Measurements from ENCODE around the gene GNAT1. TPM values are rescaled to one million over a fixed set of nuclear protein-coding genes. Genes with fewer than 3 reads are reported as not detected.
A peak's percentile ranks its signal among the peaks of the same experiment; 100 is the strongest.

The GNAT1 gene
- total RNA-seq (not detected), polyA plus RNA-seq (not detected)
- long read RNA-seq, donor 1, result 0 reads
- long read RNA-seq, donor 2, result 0 reads
- long read RNA-seq, donor 3, result 0 reads
- long read RNA-seq, donor 4, result 0 reads

- H3K27me3 ChIP-seq (ENCODE audit: control insufficient read depth, insufficient read depth), result no peaks in the 10 kb centered on the region
- H3K9me3 ChIP-seq (ENCODE audit: control insufficient read depth, low read length), result no peaks in the 10 kb centered on the region
- WGBS, result 72% methylated on average over 8 of the region's 8 CpGs
- DNase-seq (peak in 2 of 3 donors; percentile 11 to 43), ATAC-seq (no peak)
- H3K4me3 ChIP-seq (ENCODE audit: low read length), result no peak within 1 kb of the TSS
- intact Hi-C loops (cut with DNase I), result loop anchor here in 2 of 4 donors (5.0 kb wide), 2 partner anchors 36 to 81 kb away; no protein-coding TSS in a partner anchor
- no peak within 1 kb of the TSS for H3K27ac ChIP-seq (ENCODE audit: low read length)
- no peaks in the 10 kb centered on the region for H3K4me1 ChIP-seq (ENCODE audit: control insufficient read depth, insufficient read depth, low read length)
Observed at GRCh38 chr3:50190936-50191660, at the start of gene GNAT1. Gene GNAT1, plus strand, starts transcription at chr3:50191610. Its CDS starts 116 bp downstream, at chr3:50191726.

- Histone ChIP-seq H3K9me3 (ENCODE audit: control insufficient read depth, low read length) (no peaks in the 10 kb centered on the region), H3K4me1 (ENCODE audit: control insufficient read depth, insufficient read depth, low read length) (no peaks in the 10 kb centered on the region), H3K27ac (ENCODE audit: low read length) (no peak overlapping the region), H3K4me3 (ENCODE audit: low read length) (no peak overlapping the region), H3K27me3 (ENCODE audit: control insufficient read depth, insufficient read depth) (no peaks in the 10 kb centered on the region)
- no peak for ATAC-seq
- no peak for DNase-seq
- intact Hi-C loops (cut with DNase I), result no loop called here
- 92% methylated on average over 3 of the region's 3 CpGs for WGBS
Observed at GRCh38 chr3:50146316-50146901, 45.0 kb upstream of the GNAT1 start.

- Histone ChIP-seq H3K4me3 (ENCODE audit: low read length) (no peak overlapping the region), H3K9me3 (ENCODE audit: control insufficient read depth, low read length) (no peaks in the 10 kb centered on the region), H3K27ac (ENCODE audit: low read length) (no peak overlapping the region), H3K27me3 (ENCODE audit: control insufficient read depth, insufficient read depth) (no peaks in the 10 kb centered on the region), H3K4me1 (ENCODE audit: control insufficient read depth, insufficient read depth, low read length) (no peaks in the 10 kb centered on the region)
- DNase-seq, result no peak
- no peak for ATAC-seq
- WGBS, result 94% methylated on average over 7 of the region's 7 CpGs
- intact Hi-C loops (cut with DNase I), result no loop called here
Observed at GRCh38 chr3:50147016-50147415, 44.4 kb upstream of the GNAT1 start.

- DNase-seq, result no peak
- intact Hi-C loops (cut with DNase I), result no loop called here
- WGBS, result 84% methylated on average over 2 of the region's 2 CpGs
- no peak for ATAC-seq
- H3K27ac ChIP-seq (ENCODE audit: low read length), result no peak overlapping the region
- H3K9me3 ChIP-seq (ENCODE audit: control insufficient read depth, low read length), result no peaks in the 10 kb centered on the region
- no peaks in the 10 kb centered on the region for H3K4me1 ChIP-seq (ENCODE audit: control insufficient read depth, insufficient read depth, low read length)
- H3K27me3 ChIP-seq (ENCODE audit: control insufficient read depth, insufficient read depth), result no peaks in the 10 kb centered on the region
- no peak overlapping the region for H3K4me3 ChIP-seq (ENCODE audit: low read length)
Observed at GRCh38 chr3:50147447-50147846, 44.0 kb upstream of the GNAT1 start.

- DNase-seq (no peak), ATAC-seq (no peak)
- no peaks in the 10 kb centered on the region for H3K9me3 ChIP-seq (ENCODE audit: control insufficient read depth, low read length)
- H3K4me1 ChIP-seq (ENCODE audit: control insufficient read depth, insufficient read depth, low read length), result no peaks in the 10 kb centered on the region
- H3K27ac ChIP-seq (ENCODE audit: low read length), result no peak overlapping the region
- no peaks in the 10 kb centered on the region for H3K27me3 ChIP-seq (ENCODE audit: control insufficient read depth, insufficient read depth)
- 63% methylated on average over 6 of the region's 6 CpGs for WGBS
- intact Hi-C loops (cut with DNase I), result no loop called here
- H3K4me3 ChIP-seq (ENCODE audit: low read length), result no peak overlapping the region
Observed at GRCh38 chr3:50147861-50148260, 43.5 kb upstream of the GNAT1 start.

- ATAC-seq, result no peak
Observed at GRCh38 chr3:50150404-50150750, 41.0 kb upstream of the GNAT1 start.

GRCh38 chr3:50150863-50151686, 40.3 kb upstream of the GNAT1 start:
- no peak for DNase-seq
- H3K9me3 ChIP-seq (ENCODE audit: control insufficient read depth, low read length), result no peaks in the 10 kb centered on the region
- intact Hi-C loops (cut with DNase I), result no loop called here
- H3K27me3 ChIP-seq (ENCODE audit: control insufficient read depth, insufficient read depth), result no peaks in the 10 kb centered on the region
- 85% methylated on average over 18 of the region's 18 CpGs for WGBS
- no peak overlapping the region for H3K4me3 ChIP-seq (ENCODE audit: low read length)
- ATAC-seq, result no peak
- no peaks in the 10 kb centered on the region for H3K4me1 ChIP-seq (ENCODE audit: control insufficient read depth, insufficient read depth, low read length)
- no peak overlapping the region for H3K27ac ChIP-seq (ENCODE audit: low read length)

More at GRCh38 chr3:50150404-50150750, 41.0 kb upstream of the GNAT1 start:
- no peak overlapping the region for H3K27ac ChIP-seq (ENCODE audit: low read length)
- 98% methylated on average over 1 of the region's 1 CpG for WGBS
- H3K9me3 ChIP-seq (ENCODE audit: control insufficient read depth, low read length), result no peaks in the 10 kb centered on the region
- H3K4me1 ChIP-seq (ENCODE audit: control insufficient read depth, insufficient read depth, low read length), result no peaks in the 10 kb centered on the region
- H3K4me3 ChIP-seq (ENCODE audit: low read length), result no peak overlapping the region
- intact Hi-C loops (cut with DNase I), result no loop called here
- no peaks in the 10 kb centered on the region for H3K27me3 ChIP-seq (ENCODE audit: control insufficient read depth, insufficient read depth)
- no peak for DNase-seq

- intact Hi-C loops (cut with DNase I), result no loop called here
- DNase-seq, result no peak
- Histone ChIP-seq H3K9me3 (ENCODE audit: control insufficient read depth, low read length) (no peaks in the 10 kb centered on the region), H3K4me1 (ENCODE audit: control insufficient read depth, insufficient read depth, low read length) (no peaks in the 10 kb centered on the region), H3K4me3 (ENCODE audit: low read length) (no peak overlapping the region), H3K27ac (ENCODE audit: low read length) (no peak overlapping the region), H3K27me3 (ENCODE audit: control insufficient read depth, insufficient read depth) (no peaks in the 10 kb centered on the region)
- 77% methylated on average over 5 of the region's 5 CpGs for WGBS
- no peak for ATAC-seq
Observed at GRCh38 chr3:50151728-50152127, 39.7 kb upstream of the GNAT1 start.

- ATAC-seq (no peak), DNase-seq (no peak)
- H3K27ac ChIP-seq (ENCODE audit: low read length), result no peak overlapping the region
- intact Hi-C loops (cut with DNase I), result no loop called here
- WGBS, result 63% methylated on average over 9 of the region's 9 CpGs
- H3K4me1 ChIP-seq (ENCODE audit: control insufficient read depth, insufficient read depth, low read length), result no peaks in the 10 kb centered on the region
- no peaks in the 10 kb centered on the region for H3K9me3 ChIP-seq (ENCODE audit: control insufficient read depth, low read length)
- no peaks in the 10 kb centered on the region for H3K27me3 ChIP-seq (ENCODE audit: control insufficient read depth, insufficient read depth)
- no peak overlapping the region for H3K4me3 ChIP-seq (ENCODE audit: low read length)
Observed at GRCh38 chr3:50153782-50154475, 37.5 kb upstream of the GNAT1 start.

- ATAC-seq, result peak; percentile 36 to 54
- no peaks in the 10 kb centered on the region for H3K4me1 ChIP-seq (ENCODE audit: control insufficient read depth, insufficient read depth, low read length)
Observed at GRCh38 chr3:50154476-50154839, 37.0 kb upstream of the GNAT1 start.

More at GRCh38 chr3:50154476-50154839, 37.0 kb upstream of the GNAT1 start:
- H3K27ac ChIP-seq (ENCODE audit: low read length), result no peak overlapping the region
- H3K4me3 ChIP-seq (ENCODE audit: low read length), result peak overlapping the region; percentile 60
- intact Hi-C loops (cut with DNase I), result no loop called here
- no peaks in the 10 kb centered on the region for H3K27me3 ChIP-seq (ENCODE audit: control insufficient read depth, insufficient read depth)
- DNase-seq, result no peak
- 4% methylated on average over 34 of the region's 34 CpGs for WGBS
- no peaks in the 10 kb centered on the region for H3K9me3 ChIP-seq (ENCODE audit: control insufficient read depth, low read length)
